ENCODE measurements around the gene ABHD13.
"Not testable (repeated sequence)": the region's sequence is repeated elsewhere in the genome, so short reads cannot be mapped to it uniquely, and the experiment has no call there.

ABHD13 gene

DNA sequence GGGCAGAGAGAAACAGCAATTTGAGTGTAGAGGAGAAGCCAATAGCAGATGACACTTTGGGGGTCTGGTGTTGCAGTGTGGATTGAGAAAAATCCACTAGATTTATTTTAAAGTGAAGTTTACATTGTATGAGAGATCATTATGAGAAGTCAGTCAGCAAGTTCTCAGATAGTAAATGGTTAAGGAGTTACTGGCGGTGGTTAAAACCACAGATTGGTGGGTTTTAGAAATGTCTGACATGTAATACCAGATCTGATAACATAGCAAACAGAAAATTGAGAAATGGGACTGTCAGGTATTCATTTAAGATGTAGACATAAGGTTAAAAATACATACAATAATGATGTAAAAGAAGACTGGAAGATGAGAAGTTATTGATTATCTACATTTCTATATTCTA lies 7.2 kb downstream of the ABHD13 start:
- no peak for DNase-seq

DNA sequence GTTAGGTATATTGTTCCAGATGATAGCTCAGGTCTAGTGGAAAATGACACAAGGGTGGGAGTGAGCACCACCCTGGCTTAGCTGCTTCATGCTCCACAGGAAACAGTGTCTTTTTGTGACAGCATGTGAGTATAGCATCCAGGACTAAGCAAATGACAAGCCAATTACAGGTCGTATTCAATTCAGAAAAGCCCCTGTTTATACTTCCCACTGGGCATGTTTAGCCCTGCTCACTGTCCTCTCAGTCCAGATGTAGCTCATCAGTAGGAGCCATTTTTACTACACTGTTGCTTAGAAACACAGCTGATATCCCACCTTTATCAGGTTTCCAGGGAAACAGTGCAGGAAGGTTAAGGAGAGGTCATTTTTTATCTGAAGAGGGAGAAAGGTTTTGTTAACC lies 8.0 kb downstream of the ABHD13 start:
- no peak for DNase-seq

DNA sequence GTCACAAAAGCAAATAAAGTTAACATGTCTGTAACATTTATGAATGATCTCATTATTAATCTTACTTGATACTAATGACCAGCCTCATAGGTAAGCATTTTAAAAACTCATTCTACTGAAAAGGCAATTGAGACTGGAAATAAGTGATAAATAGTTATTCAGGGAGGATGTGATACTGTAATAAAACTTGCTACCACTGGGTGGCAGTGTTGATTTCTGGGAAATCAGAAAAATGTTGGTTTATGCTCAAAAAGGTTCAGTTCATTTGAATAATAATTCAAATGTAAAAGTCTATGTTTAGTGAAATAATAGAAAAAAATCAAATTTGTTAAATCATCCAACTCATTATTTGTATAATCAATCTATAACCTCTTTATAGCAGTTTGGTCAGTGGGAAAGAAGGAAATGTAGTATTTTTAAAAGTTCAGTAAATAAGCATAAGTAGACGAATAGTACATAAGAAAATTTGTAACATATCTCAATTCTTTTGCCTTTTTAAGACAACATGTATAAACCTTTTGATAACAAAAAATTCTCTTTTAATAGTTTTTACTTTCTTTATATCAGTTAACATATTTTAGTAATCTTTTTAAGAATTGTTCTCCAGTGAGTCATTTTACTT lies 9.6 kb downstream of the ABHD13 start:
- DNase-seq, result peak in 1 of 2 experiments; percentile 30

DNA sequence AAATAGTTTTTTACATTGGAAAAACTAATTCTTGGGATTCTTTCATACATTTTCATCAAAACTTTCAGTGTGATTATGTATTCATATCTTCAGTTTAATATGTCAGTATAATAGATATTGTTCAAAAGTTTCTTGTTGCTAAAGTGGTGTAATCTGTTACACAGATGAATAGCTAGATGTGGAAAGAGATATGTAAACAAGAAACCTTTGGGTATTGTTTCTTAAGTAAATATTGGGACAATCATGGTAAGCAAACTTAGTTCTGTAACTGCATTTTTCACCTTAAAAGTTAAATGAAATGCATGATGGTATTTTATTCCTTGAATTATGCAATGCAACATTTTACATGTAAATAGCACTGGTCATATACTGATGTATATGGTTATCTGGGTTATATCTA lies 12.2 kb downstream of the ABHD13 start:
- DNase-seq, result no peak

DNA sequence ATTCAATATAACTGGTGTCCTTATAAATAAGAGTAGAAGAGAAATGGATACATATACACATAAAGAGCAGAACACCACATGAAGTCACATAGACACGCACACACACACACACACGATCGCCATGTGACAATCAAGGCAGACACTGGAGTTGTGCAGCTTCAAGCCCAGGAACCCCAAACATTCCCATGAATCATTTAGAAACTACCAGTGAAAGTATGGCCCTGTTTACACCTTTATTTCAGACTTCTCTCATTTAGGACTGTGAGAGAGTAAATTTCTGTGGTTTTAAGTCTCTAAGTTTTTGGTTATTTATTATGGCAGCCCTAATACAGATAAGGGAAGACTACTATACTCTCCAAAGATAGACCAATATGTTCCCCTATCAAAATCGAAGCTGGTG lies 31.0 kb downstream of the ABHD13 start:
- no peak for DNase-seq

DNA sequence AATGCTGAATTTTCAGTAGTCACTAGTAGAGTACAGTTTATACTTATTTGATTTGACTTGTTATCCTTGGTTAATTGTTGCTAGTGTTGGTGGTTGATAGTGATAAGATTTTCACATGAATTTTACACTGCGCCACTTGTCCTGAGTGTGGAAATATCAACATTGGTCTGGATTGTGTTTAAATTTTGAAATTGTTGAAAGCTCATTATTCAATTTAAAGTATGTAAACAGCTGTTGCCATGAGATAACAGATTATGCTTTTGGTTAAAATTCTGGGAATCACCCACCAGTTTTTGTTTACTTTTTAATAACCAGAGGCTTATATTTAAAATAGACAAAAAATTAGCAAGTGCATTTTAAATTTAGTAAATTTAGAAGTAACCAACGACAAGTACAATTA lies 39.1 kb downstream of the ABHD13 start:
- DNase-seq, result no peak

DNA sequence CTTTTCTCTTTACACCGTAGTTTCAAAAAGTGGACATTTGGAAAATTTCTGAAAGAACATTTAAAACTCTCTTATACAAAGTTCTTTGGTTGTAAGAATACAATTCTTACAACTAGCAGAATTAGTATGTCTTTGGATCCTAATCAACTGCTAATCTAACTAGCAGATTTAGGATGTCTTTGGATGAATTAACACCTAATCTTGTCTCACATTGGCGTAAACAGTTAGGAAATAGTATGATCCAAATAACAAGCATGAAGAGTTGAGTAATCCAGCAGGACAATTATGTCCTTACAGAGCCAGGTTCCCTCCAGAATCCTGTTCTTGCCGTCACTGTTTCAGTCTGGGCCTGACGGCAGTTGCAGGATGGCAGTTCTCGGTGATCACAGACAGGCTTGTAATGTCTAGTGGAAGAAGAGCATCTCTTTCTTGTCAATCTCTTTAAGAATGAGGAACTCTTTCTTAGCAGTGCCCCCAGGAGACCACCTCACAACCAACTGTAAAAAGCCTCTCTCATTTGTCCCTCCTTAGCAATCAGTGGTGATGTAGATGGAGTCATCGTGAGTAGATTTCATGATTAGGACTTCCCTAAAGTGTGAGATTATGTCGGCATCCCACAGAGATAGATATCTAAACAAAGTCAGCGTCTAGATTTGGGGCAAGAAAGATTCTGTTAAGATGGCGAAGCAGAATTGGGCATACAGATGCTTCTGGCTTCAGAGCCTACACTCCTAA lies 45.6 kb downstream of the ABHD13 start:
- no peak for DNase-seq

DNA sequence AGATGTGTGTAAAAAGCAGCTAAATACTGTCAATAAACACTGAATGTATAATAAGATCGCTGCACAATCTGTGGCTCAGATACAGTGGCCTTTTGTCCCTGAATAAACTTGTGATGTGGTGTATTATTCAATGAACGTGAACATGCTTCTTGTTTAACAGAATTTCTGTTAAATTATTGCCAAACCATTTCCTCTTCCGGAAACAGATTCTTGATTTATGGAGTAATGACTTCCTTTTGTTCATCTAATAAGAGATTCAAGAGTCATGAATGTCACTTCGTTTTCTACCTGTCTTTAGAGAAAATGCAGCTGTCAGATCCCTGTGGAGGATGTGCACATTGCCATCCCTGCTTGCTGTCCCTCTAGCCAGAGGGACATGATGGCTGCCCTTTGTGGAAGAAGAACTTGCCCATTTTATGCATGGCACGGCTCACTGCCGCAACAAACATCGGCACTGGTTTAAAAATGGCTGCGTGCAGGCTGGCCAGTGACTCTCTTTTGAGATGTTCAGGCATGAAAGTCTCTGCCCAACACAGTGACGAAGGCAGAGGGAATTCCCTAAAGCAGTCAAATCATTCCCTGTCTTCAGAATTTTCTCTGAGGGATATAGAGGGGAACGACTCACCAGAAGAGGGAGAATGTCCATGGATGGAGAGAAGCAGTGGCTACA lies 48.3 kb downstream of the ABHD13 start:
- no peak for DNase-seq

DNA sequence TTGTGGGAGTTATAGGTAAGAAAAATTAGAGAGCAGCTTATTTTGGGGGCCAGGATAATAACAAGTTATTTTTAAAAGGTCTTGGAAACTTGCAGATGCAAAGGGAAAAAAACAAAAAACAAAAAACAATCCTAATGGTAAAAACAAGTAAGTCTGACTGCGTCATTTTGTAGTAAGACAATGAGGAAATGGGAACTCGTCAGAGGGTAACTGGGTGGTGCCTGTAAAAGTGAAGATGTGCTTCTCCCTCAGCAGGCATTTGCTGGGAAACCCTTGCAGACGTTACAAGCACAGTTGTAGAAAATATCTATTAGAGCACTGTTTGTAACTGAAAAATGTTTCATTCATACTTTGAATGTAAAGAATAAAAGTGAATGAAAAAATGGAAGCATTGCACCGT lies 49.2 kb downstream of the ABHD13 start:
- no peak for DNase-seq

DNA sequence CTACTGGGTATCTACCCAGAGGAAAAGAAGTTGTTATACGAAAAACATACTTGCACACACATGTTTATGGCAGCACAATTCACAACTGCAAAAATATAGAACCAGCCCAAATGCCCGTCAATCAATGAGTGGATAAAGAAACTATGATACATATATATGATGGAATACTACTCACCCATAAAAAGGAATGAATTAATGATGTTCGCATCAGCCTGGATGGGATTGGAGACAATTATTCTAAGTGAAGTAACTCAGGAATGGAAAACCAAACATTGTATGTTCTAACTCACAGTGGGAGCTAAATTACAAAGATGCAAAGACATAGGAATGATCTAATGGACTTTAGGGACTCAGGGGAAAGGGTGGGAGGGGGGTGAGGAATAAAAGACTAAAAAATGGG lies 49.7 kb downstream of the ABHD13 start:
- not testable (repeated sequence) for DNase-seq

DNA sequence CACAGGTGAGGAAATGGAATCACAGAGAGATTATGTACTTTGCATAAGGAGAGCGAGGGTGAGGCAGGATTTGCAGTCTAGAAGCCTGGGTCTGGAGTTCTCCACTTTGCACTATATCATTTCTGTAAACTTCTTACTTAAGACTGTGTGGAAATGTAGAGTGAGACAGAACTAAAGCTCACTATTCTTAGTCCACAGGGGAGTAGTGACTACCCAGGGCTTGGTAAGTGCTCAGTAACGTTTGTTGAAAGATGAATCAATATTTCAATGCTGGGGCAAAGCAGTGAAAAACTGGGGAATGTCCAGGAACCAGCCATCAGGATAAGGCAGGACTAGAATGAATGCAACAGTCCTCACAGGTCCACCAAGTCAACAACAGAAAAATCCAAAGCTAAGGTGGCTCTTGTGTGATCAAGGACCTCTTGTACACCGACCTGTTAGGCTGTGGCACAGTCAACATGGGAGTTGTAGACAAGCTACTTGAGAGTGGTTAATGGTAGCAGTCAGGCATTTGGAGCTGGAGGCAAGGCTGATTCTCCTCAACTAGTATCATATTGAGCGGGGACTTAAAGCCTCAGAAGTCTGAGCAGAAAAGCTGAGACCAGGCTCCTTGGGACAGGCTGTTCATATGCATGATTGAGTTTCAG lies 50.4 kb downstream of the ABHD13 start:
- no peak for DNase-seq

DNA sequence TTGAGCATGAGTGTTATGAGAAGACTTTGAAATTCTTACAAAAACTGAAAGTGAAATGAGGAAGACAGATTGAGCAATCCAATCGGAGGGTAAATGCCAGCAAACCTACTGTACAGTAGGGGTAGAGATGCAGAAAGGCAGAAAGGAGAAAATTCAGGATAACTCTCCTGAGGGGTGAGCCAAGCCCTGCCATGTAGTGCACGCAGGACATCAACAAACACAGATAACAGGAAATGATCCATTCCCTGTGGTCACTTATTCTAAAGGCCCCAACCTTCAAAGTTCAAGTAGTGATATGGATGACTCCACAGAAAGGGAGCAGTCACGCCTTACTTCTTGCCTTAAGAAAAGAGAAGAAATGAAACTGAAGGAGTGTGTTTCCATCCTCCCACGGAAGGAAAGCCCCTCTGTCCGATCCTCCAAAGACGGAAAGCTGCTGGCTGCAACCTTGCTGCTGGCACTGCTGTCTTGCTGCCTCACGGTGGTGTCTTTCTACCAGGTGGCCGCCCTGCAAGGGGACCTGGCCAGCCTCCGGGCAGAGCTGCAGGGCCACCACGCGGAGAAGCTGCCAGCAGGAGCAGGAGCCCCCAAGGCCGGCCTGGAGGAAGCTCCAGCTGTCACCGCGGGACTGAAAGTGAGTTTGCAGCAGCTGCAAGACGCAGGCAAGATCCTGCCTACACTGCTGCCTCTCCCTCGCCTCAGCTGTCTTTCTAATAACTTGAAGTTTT lies 51.6 kb downstream of the ABHD13 start, which contains the start of gene TNFSF13B:
Gene TNFSF13B (plus strand): TSS at position 118 of the 728 bp plus-strand sequence. CDS start 178 bp downstream, at position 296.
- DNase-seq, result no peak

DNA sequence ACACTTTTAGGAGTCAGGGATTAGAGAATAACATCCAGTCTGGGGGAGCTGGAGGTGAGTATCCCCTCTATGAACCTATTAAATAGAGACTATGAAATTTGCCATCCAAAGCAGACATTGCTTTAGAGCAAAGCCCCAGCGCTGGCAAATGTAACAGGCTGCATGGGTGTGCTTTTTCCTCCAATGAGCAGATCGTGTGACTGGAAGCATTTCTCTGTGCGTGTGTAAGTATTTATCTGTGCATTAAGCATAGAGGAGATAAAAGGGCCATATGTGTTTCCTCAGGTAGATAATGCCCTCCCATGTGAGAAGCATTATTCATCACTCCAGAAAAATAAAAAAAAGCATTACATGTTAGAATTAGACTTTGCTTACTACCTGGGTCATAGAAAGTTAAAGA lies 52.2 kb downstream of the ABHD13 start:
- DNase-seq, result no peak

DNA sequence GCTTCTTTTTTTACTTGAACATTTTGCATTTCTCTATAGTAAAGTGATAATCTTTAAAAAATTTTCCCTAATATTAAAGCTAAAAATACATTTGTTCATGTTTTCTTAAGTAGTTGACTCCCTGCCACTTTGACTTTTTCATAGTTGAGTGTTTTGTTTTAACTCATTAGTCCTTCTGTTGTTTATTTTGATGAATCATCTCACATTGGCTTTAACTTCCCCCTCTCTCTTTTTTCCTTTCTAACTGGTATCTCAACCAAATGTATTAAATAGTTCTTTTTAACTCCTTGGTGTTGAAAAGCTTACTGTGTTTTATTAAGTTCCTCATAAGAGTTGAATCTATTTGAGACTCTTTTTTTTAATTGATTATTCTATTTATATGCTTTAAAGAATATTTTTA lies 54.1 kb downstream of the ABHD13 start:
- DNase-seq, result no peak

DNA sequence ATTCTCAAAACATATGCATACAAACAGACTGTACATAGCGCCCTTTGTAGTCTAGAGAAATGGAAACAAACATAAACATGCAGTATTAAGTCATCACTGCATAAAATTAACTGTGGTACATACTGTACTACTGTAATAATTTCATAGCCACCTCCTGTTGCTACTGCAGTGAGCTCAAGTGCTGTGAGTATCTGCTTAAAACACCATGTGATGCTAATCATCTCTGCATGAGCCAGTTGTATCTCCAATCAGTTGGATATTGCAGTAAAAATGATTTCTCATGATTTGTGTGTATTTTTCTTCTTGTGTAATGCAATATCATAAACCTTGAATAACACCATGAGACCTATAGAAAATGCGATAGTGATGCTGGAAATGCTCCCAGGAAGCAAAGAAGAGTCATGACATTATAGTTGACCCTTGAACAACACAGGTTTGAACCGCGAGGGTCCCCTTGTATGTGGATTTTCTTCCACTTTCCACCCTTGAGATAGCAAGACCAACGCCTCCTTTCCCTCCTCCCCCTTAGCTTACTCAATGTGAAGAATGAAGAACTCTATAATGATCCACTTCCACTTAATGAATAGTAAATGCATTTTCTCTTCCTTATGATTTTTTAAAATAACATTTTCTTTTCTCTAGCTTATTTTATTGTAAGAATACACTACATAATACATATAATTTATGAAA lies 55.4 kb downstream of the ABHD13 start:
- DNase-seq, result no peak

DNA sequence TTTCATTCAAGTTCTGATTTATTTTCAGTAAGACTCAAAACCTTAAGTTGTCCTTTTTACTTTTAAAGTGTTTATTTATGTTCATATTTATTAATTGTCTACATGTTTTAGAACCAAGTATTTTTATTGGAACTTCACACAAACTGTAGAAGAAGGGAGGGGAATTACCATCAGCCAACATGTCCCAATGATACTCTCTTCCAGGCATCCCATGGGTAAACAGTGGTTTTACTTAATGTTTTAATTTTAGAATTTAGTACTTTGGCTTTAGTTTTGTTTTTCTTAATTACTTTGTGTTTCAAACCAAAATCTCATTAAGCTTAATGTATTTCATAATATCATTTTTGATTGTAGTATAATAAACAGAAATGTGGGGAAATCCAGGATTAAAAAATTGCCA lies 56.5 kb downstream of the ABHD13 start:
- DNase-seq, result no peak

DNA sequence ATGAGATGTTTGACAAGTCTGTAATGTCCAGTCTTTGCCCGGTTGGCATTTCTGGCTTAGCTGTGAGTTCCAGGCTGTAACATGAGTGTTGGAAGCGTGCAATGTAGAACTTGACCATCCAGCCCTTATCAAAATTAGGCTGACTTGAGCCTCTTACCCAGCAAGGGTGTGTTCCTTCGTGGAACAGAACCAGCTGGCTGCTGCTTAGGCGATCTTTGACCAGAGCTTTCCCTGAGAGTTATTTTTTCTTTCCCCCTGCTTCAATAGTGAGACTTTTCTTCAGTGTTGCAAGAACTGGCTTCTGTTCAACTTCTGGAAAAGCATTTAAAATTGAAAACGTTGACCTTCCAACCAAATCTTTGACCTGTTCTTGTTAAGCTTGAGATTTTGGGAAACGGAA lies 57.9 kb downstream of the ABHD13 start:
- no peak for DNase-seq

DNA sequence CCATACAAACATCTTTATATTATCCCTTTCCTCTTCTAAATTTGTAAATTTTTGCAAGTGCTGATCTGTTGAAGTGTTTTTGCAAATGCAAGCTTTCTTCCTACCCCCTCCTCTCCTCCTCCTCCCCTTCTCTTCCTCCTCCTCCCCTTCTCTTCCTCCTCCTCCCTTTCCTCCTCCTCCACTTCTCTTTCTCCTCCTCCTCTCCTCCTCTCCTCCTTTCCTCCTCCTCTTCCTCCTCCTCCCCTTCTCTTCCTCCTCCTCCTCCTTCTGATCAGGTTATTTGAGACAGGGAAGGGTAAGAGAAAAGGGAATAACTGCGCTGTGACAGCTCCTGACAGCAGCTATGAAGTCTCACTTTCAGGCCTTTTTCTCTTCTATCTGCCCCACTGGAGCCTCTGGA lies 60.3 kb downstream of the ABHD13 start:
- DNase-seq, result no peak

DNA sequence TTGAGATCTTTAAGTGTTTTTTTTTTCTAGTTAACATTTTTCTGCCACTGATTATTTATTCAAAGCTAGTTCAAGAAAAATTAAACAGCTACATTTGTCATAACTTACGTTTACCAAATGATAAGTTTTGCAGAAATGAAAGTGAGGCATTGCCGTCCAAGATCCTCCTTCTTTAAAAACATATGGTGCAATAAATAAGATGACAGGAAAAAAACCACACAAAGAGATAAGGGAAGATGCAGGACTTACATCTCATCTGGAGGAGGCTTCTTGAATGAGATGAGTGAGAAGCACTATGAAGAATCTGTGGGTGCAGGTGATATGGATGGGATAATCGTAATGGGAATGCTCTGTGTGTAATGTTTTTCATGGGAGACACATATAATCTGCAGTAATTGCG lies 63.7 kb downstream of the ABHD13 start:
- no peak for DNase-seq

DNA sequence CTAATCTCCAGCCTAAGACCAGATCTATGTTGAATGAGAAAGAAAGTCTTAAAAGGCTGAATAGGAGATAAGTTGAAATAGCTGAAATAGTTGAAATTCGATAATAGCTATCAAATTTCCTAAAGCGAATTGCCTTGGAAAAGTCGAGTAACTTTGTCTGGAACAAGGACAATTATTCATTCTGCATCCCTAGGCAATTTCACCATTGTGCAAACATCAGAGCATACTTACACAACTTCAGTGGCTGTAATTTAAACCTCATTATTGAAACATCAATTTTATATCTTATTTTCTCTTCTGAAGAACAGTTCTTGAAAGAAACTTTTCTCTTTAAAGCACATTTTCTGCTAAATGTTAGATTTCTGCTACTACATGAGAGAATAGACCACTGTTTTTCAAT lies 64.9 kb downstream of the ABHD13 start:
- DNase-seq, result no peak

Measured in NCI-H187 (cell line).